ENCODE data around the gene CLOCK.

GRCh38 chr4:55512922-55513571, 33.7 kb downstream of the CLOCK start:
- no peak for TF ChIP-seq CTCF (IDR thresholded peaks at IDR 0.05)
- TF ChIP-seq POLR2A (IDR thresholded peaks at IDR 0.05) = no peak
